DND-41 (cell line): ENCODE results near the gene MRE11.

ENCODE experiments used
- ATAC-seq: fragments of 200-7000 bp; cut with Tn5 transposase; 3 replicates; pipeline ENCODE4 v1.9.1; 2021; ENCODE audit warnings: low read depth; ENCODE audit not compliant: insufficient read depth
- DNase-seq: peaks from one replicate; pipeline ENCODE4 v3.0.0-alpha.2; 2020
- H2AFZ ChIP-seq: 2 replicates; pipeline ENCODE4 v1.6.0; 2012; ENCODE audit warnings: low read depth, low read length
- H3K27ac ChIP-seq: 2 replicates; pipeline ENCODE4 v1.5.1; 2012; ENCODE audit warnings: low read length, inconsistent platforms
- H3K27me3 ChIP-seq: fragments of 200-600 bp; sonication (generic); 2 replicates; pipeline ENCODE4 v1.6.0; 2012; ENCODE audit warnings: low read length, mild to moderate bottlenecking, inconsistent platforms; ENCODE audit not compliant: insufficient read depth, poor library complexity
- H3K36me3 ChIP-seq: 2 replicates; pipeline ENCODE4 v1.5.1; 2012; ENCODE audit warnings: low read length, inconsistent platforms; ENCODE audit not compliant: insufficient read depth
- H3K4me1 ChIP-seq: 2 replicates; pipeline ENCODE4 v1.5.1; 2012; ENCODE audit warnings: mild to moderate bottlenecking, low read length; ENCODE audit not compliant: insufficient read depth
- H3K4me2 ChIP-seq: 2 replicates; pipeline ENCODE4 v1.6.0; 2012; ENCODE audit warnings: mild to moderate bottlenecking, moderate library complexity, low read length, inconsistent platforms; ENCODE audit not compliant: insufficient read depth
- H3K4me3 ChIP-seq, 2 experiments: fragments of 200-600 bp in 1 of 2; shearing (Covaris generic) in 1 of 2; 2 replicates each; pipeline ENCODE4 v1.5.1; 2012 to 2016; ENCODE audit warnings: inconsistent platforms in 2 of 2, low read length in 2 of 2, mild to moderate bottlenecking in 2 of 2, low read depth in 1 of 2, moderate library complexity in 1 of 2
- H3K79me2 ChIP-seq: 2 replicates; pipeline ENCODE4 v1.6.0; 2012; ENCODE audit warnings: low read length, inconsistent platforms; ENCODE audit not compliant: insufficient read depth
- H3K9ac ChIP-seq: 2 replicates; pipeline ENCODE4 v1.6.0; 2012; ENCODE audit warnings: low read depth, mild to moderate bottlenecking, inconsistent platforms, low read length, moderate library complexity
- H3K9me3 ChIP-seq: 2 replicates; pipeline ENCODE4 v1.5.1; 2012; ENCODE audit warnings: low read length, moderate library complexity, mild to moderate bottlenecking, inconsistent platforms; ENCODE audit not compliant: insufficient read depth, severe bottlenecking
- H4K20me1 ChIP-seq: 2 replicates; pipeline ENCODE4 v1.6.0; 2012; ENCODE audit warnings: low read length; ENCODE audit not compliant: insufficient read depth
- CTCF ChIP-seq: IDR thresholded peaks from 2 replicates; pipeline ENCODE4 v1.5.1; 2012; ENCODE audit warnings: borderline replicate concordance, low read length, moderate library complexity, mild to moderate bottlenecking; ENCODE audit not compliant: poor library complexity, severe bottlenecking; ENCODE audit errors: extremely low read depth
- EZH2 ChIP-seq: IDR thresholded peaks from 3 replicates; pipeline ENCODE4 v1.6.1; 2012; ENCODE audit warnings: borderline replicate concordance, low read depth, mild to moderate bottlenecking, moderate library complexity, low read length, inconsistent platforms; ENCODE audit not compliant: severe bottlenecking

The MRE11 gene

DNA sequence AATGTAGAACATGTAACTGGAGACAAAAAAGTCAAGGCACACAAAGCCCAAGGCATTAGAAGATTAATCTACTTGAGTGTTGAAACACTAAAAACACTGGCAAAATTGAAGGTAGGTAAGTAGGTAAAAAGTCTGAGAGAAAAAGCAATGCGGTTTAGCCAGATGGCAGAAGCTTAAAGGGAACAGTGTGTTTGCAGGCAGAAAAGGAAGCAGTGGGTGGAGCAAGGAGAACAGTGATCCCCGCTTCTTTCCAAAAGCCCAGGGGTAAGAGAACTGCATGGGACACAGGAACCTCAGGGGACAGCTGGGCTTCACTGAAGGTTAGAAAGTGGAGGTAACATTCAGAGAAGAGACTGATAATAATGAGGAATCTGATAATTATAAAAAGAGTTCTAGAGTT, 16.0 kb downstream of the MRE11 start:
- H3K9me3 ChIP-seq, result no peaks in the 10 kb centered on the region
- H3K27me3 ChIP-seq, result no peaks in the 10 kb centered on the region
- H3K79me2 ChIP-seq, result no peaks in the 10 kb centered on the region
- no peaks in the 10 kb centered on the region for H4K20me1 ChIP-seq
- TF ChIP-seq CTCF, result no peak
- no peak for TF ChIP-seq EZH2
- H3K27ac ChIP-seq, result no peak overlapping the region
- H3K4me1 ChIP-seq, result no peaks in the 10 kb centered on the region
- H3K4me2 ChIP-seq, result no peak overlapping the region
- H2AFZ ChIP-seq, result no peak overlapping the region
- no peak overlapping the region for H3K4me3 ChIP-seq
- no peak for DNase-seq
- no peak for ATAC-seq
- H3K9ac ChIP-seq, result no peak overlapping the region
- H3K36me3 ChIP-seq, result peaks cover 87% of the 10 kb centered on the region

DNA sequence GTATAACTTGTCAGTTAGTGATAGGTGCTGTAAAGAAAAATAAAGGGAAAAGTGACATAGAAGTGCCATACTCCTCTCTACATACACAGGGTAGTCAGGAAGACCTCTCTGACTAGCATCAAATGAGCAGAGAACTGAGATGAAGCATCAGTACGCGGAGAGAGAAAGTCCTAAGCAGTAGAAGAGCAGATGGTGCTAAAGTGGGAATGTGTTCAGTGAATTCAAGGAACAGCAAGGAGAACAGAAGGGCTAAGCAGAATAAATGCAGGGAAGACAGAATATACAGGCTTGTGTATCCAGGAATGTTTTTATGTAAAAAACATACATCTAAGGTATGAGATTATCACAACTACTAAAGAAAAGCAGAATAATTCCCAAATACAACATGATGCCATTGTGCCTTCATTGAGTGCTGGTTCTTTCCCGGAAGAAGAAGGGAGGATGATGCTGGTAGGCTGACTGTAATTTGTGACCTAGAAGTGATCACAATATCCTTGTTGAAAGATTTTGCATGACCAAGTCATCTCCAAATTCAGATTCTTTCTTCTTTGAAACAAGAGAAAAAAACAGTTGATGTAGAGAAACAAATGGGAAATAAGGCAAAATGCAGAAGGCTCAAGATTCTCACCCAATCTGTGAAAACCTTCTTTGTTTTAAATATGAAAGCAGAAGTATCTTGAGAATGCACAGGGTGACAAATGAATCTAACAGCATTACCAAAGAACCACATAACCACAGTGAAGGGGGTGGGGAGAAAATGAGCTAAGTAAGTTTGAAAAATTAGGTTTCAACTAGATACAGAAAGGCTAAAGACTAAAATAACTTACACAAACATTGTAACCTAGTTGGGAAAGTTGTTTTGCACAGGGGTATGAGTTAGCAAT, 20.5 kb downstream of the MRE11 start:
- Histone ChIP-seq H3K4me3 (no peak overlapping the region), H3K27me3 (no peaks in the 10 kb centered on the region), H4K20me1 (no peaks in the 10 kb centered on the region), H3K36me3 (peaks cover 88% of the 10 kb centered on the region), H3K9ac (no peak overlapping the region), H3K27ac (no peak overlapping the region), H3K4me2 (no peak overlapping the region), H3K79me2 (no peaks in the 10 kb centered on the region), H2AFZ (no peak overlapping the region), H3K4me1 (no peaks in the 10 kb centered on the region), H3K9me3 (no peaks in the 10 kb centered on the region)
- TF ChIP-seq EZH2, result no peak
- TF ChIP-seq CTCF, result no peak
- ATAC-seq (peak; percentile 78), DNase-seq (no peak)

- Histone ChIP-seq H3K36me3 (peaks cover 91% of the 10 kb centered on the region), H3K27me3 (no peaks in the 10 kb centered on the region), H3K27ac (no peak overlapping the region), H3K9ac (no peak overlapping the region), H3K4me1 (no peaks in the 10 kb centered on the region), H3K4me2 (no peak overlapping the region), H3K79me2 (no peaks in the 10 kb centered on the region), H2AFZ (no peak overlapping the region), H3K4me3 (no peak overlapping the region), H3K9me3 (no peaks in the 10 kb centered on the region), H4K20me1 (no peaks in the 10 kb centered on the region)
- no peak for TF ChIP-seq CTCF
- no peak for TF ChIP-seq EZH2
- no peak for ATAC-seq
- no peak for DNase-seq
These were observed 24.2 kb downstream of the MRE11 start for GRCh38 chr11:94469416-94469815.
